Activated effector memory CD4-positive, alpha-beta T cell treated with anti-CD3 and anti-CD28 coated beads, Interleukin-2, amount 50 U/mL, for 16 hours (primary cell): ENCODE data around the gene UNC93A.
"Not testable (repeated sequence)": the region's sequence is repeated elsewhere in the genome, so short reads cannot be mapped to it uniquely, and the experiment has no call there.

ENCODE experiments used
- DNase-seq: peaks from one replicate; pipeline ENCODE4 v3.0.0-alpha.2; 2020

Gene UNC93A

GRCh38 chr6:167345960-167346359, 54.8 kb downstream of the UNC93A start:
- no peak for DNase-seq

GRCh38 chr6:167347226-167347625, 56.1 kb downstream of the UNC93A start:
- no peak for DNase-seq

GRCh38 chr6:167349631-167350274, 58.6 kb downstream of the UNC93A start:
- no peak for DNase-seq

- DNase-seq, result peak; percentile 65
Measured at GRCh38 chr6:167350275-167350696, 59.2 kb downstream of the UNC93A start.

GRCh38 chr6:167350731-167351655, 59.9 kb downstream of the UNC93A start:
- DNase-seq, result peak; percentile 94

- no peak for DNase-seq
Measured at GRCh38 chr6:167351656-167352345, 60.7 kb downstream of the UNC93A start.

GRCh38 chr6:167356874-167357273, 65.8 kb downstream of the UNC93A start:
- no peak for DNase-seq

GRCh38 chr6:167358394-167358793, 67.3 kb downstream of the UNC93A start:
- DNase-seq, result not testable (repeated sequence)

- DNase-seq, result not testable (repeated sequence)
Measured at GRCh38 chr6:167361170-167361569, 70.1 kb downstream of the UNC93A start.
